Esophagus muscularis mucosa (tissue), 4 donors: ENCODE measurements around the gene RNU5D-1. TPM values are rescaled to one million over a fixed set of nuclear protein-coding genes. Genes with fewer than 3 reads are reported as not detected.
"Not testable (repeated sequence)": the region's sequence is repeated elsewhere in the genome, so short reads cannot be mapped to it uniquely, and the experiment has no call there.

Experiments
- DNase-seq: peaks from one replicate; pipeline ENCODE4 v3.0.0-alpha.2; 2017; ENCODE audit errors: extremely low spot score
- H3K27ac ChIP-seq, 4 donors: fragments of 200-600 bp; sonication (generic); replicated peaks in 1 of 4; 1 replicate in 3 of 4; 2 replicates in 1 of 4; pipeline ENCODE4 v1.5.1; 2016 to 2019; ENCODE audit warnings: mild to moderate bottlenecking in 1 of 4
- H3K27me3 ChIP-seq, 4 donors: fragments of 200-600 bp; sonication (generic); one replicate each; pipeline versions ENCODE4 v1.5.1 to v1.6.0; 2016 to 2019
- H3K36me3 ChIP-seq, 4 donors: fragments of 200-600 bp; sonication (generic); one replicate each; pipeline ENCODE4 v1.5.1; 2016 to 2019
- H3K4me1 ChIP-seq, 4 donors: fragments of 200-600 bp; sonication (generic); one replicate each; pipeline ENCODE4 v1.5.1; 2016 to 2019
- H3K4me3 ChIP-seq, 4 donors: fragments of 200-600 bp; sonication (generic); 1 replicate in 2 of 4; 2 replicates in 2 of 4; pipeline ENCODE4 v1.5.1; 2016 to 2019; ENCODE audit warnings: mild to moderate bottlenecking in 4 of 4, moderate library complexity in 1 of 4
- H3K9me3 ChIP-seq, 4 donors: fragments of 200-600 bp; sonication (generic); 1 replicate in 3 of 4; 2 replicates in 1 of 4; pipeline ENCODE4 v1.5.1; 2016 to 2019
- CTCF ChIP-seq, 3 experiments: fragments of 200-600 bp in 2 of 3; fragments of 450-650 bp in 1 of 3; sonication (generic) in 2 of 3; IDR thresholded peaks; one replicate each; pipeline ENCODE4 v1.5.1; 2017 to 2019; ENCODE audit warnings: antibody characterized with exemption in 3 of 3, mild to moderate bottlenecking in 2 of 3, moderate library complexity in 1 of 3
- EP300 ChIP-seq: sonication (generic); formaldehyde crosslinking; IDR thresholded peaks from one replicate; pipeline ENCODE4 v1.6.1; 2017; ENCODE audit warnings: antibody characterized with exemption
- POLR2A ChIP-seq: fragments of 450-650 bp; IDR thresholded peaks from one replicate; pipeline ENCODE4 v1.6.1; 2017; ENCODE audit warnings: antibody characterized with exemption, moderate library complexity, mild to moderate bottlenecking, low read depth
- POLR2AphosphoS5 ChIP-seq, 2 donors: sonication (generic); formaldehyde crosslinking; IDR thresholded peaks; one replicate each; pipeline ENCODE4 v1.6.1; 2017; ENCODE audit warnings: antibody characterized with exemption in 2 of 2
- whole genome bisulfite sequencing: methylation state at CpG from one replicate; pipeline ENCODE4 v1.1.5; 2018; 5-methylcytosine and 5-hydroxymethylcytosine counted together
- intact Hi-C: fragments of 100-400 bp; cut with DNase I; formaldehyde crosslinking; loops from one replicate; pipeline ENCODE4 v1.15.1; 2023
- total RNA-seq, 4 donors: library from RNA; depleted of rRNA; stranded (reverse); fragments of >200 nt; gene quantifications; one replicate each; pipeline versions ENCODE4 v1.1.0 to v1.2.1, GENCODE V29; 2016

RNU5D-1 gene
- total RNA-seq, 4 donors from 2014 or later = not detected

- TF ChIP-seq EP300 (no peak), CTCF (IDR thresholded peaks at IDR 0.05) (no peak), POLR2A (no peak), POLR2AphosphoS5 (IDR thresholded peaks at IDR 0.05) (no peak)
- Histone ChIP-seq H3K36me3 (peaks cover 31 to 59% (median 49%) of the 10 kb centered on the region in 4 donors), H3K27ac (no peak overlapping the region), H3K9me3 (no peaks in the 10 kb centered on the region), H3K27me3 (no peaks in the 10 kb centered on the region), H3K4me1 (peaks cover 20 to 38% (median 33%) of the 10 kb centered on the region in 4 donors), H3K4me3 (no peak overlapping the region)
- intact Hi-C loops = loop anchor here (5.0 kb wide), 1 partner anchor 45 kb away; the partner anchor contains the start of gene RNU5D-1
- WGBS = 86% methylated on average over 14 of the region's 14 CpGs
- DNase-seq = no peak
Observed at GRCh38 chr1:44777547-44777946, 46.6 kb upstream of the RNU5D-1 start.

- Histone ChIP-seq H3K27ac (peak overlapping the region; percentile 91 to 97 (median 96)), H3K9me3 (no peaks in the 10 kb centered on the region), H3K27me3 (no peaks in the 10 kb centered on the region), H3K4me3 (peak overlapping the region; percentile 62 to 83 (median 79)), H3K4me1 (peaks cover 20 to 38% (median 33%) of the 10 kb centered on the region in 4 donors), H3K36me3 (peaks cover 31 to 55% (median 49%) of the 10 kb centered on the region in 4 donors)
- intact Hi-C loops = loop anchor here (5.0 kb wide), 1 partner anchor 44 kb away; the partner anchor contains the start of gene RNU5D-1
- no peak for DNase-seq
- WGBS = 55% methylated on average over 12 of the region's 12 CpGs
- TF ChIP-seq EP300 = no peak
- TF ChIP-seq POLR2A = no peak
- no peak for TF ChIP-seq CTCF (IDR thresholded peaks at IDR 0.05)
Observed at GRCh38 chr1:44776730-44777068, 45.7 kb upstream of the RNU5D-1 start.

GRCh38 chr1:44775930-44776729 is 45.2 kb upstream of the RNU5D-1 start:
- DNase-seq = no peak
- peak overlapping the region; percentile 91 to 97 (median 96) for H3K27ac ChIP-seq
- intact Hi-C loops = loop anchor here (5.0 kb wide), 1 partner anchor 44 kb away; the partner anchor contains the start of gene RNU5D-1
- H3K9me3 ChIP-seq = no peaks in the 10 kb centered on the region
- peak overlapping the region; percentile 62 to 83 (median 79) for H3K4me3 ChIP-seq
- peaks cover 28 to 50% (median 45%) of the 10 kb centered on the region in 4 donors for H3K36me3 ChIP-seq
- H3K4me1 ChIP-seq = peaks cover 20 to 38% (median 33%) of the 10 kb centered on the region in 4 donors
- 14% methylated on average over 26 of the region's 36 CpGs for WGBS
- H3K27me3 ChIP-seq = no peaks in the 10 kb centered on the region
- no peak for TF ChIP-seq POLR2AphosphoS5 (IDR thresholded peaks at IDR 0.05)
- no peak for TF ChIP-seq POLR2A

GRCh38 chr1:44775078-44775929 is 44.3 kb upstream of the RNU5D-1 start, which contains the start of gene RPS8:
Gene RPS8, plus strand, starts transcription at chr1:44775540. Its CDS starts 57 bp downstream, at chr1:44775597.
- peak; percentile 98 for DNase-seq
- no peaks in the 10 kb centered on the region for H3K9me3 ChIP-seq
- peak within 1 kb of the TSS; percentile 91 to 97 (median 96) for H3K27ac ChIP-seq
- no peaks in the 10 kb centered on the region for H3K27me3 ChIP-seq
- peaks cover 20 to 38% (median 33%) of the 10 kb centered on the region in 4 donors for H3K4me1 ChIP-seq
- H3K4me3 ChIP-seq = peak within 1 kb of the TSS; percentile 62 to 83 (median 79)
- intact Hi-C loops = loop anchor here (5.0 kb wide), 1 partner anchor 43 kb away; the partner anchor contains the start of gene RNU5D-1
- WGBS = under 1% methylated on average over 42 of the region's 65 CpGs
- H3K36me3 ChIP-seq = peaks cover 21 to 42% (median 37%) of the 10 kb centered on the region in 4 donors
- no peak for TF ChIP-seq CTCF (IDR thresholded peaks at IDR 0.05)
- no peak for TF ChIP-seq EP300
- peak; percentile 99 to 100 for TF ChIP-seq POLR2AphosphoS5 (IDR thresholded peaks at IDR 0.05)
- TF ChIP-seq POLR2A = peak; percentile 97

- H3K27ac ChIP-seq, H3K4me1 ChIP-seq, H3K27me3 ChIP-seq, intact Hi-C loops, H3K9me3 ChIP-seq, H3K4me3 ChIP-seq, DNase-seq, H3K36me3 ChIP-seq: not testable (repeated sequence)
- 93% methylated on average over 6 of the region's 6 CpGs for WGBS
Observed at GRCh38 chr1:44766421-44766820, 35.5 kb upstream of the RNU5D-1 start.
